Muscle layer of duodenum (tissue), 2 donors: ENCODE results near the gene XRCC3.

ENCODE experiments used
- H3K27ac ChIP-seq: one replicate; pipeline ENCODE4 v1.7.0; 2013; ENCODE audit warnings: mild to moderate bottlenecking, low read length
- H3K27me3 ChIP-seq: one replicate; pipeline ENCODE4 v1.7.0; 2013; ENCODE audit warnings: low read depth, mild to moderate bottlenecking, control low read depth, low read length
- H3K36me3 ChIP-seq, 2 donors: one replicate each; pipeline ENCODE4 v1.7.0; 2013; ENCODE audit warnings: low read length in 2 of 2, control low read depth in 1 of 2, mild to moderate bottlenecking in 1 of 2; ENCODE audit not compliant: insufficient read depth in 2 of 2, control insufficient read depth in 1 of 2
- H3K4me1 ChIP-seq, 2 donors: one replicate each; pipeline ENCODE4 v1.7.0; 2013; ENCODE audit warnings: low read length in 2 of 2, mild to moderate bottlenecking in 2 of 2, control low read depth in 1 of 2, moderate library complexity in 1 of 2; ENCODE audit not compliant: insufficient read depth in 2 of 2, control insufficient read depth in 1 of 2
- H3K4me3 ChIP-seq, 2 donors: one replicate each; pipeline ENCODE4 v1.7.0; 2013; ENCODE audit warnings: low read length in 2 of 2, low read depth in 1 of 2, mild to moderate bottlenecking in 1 of 2
- H3K9me3 ChIP-seq, 2 donors: one replicate each; pipeline ENCODE4 v1.7.0; 2013; ENCODE audit warnings: low read length in 2 of 2, control low read depth in 1 of 2, mild to moderate bottlenecking in 1 of 2; ENCODE audit not compliant: control insufficient read depth in 1 of 2
- donor health status: healthy.

Gene XRCC3

DNA sequence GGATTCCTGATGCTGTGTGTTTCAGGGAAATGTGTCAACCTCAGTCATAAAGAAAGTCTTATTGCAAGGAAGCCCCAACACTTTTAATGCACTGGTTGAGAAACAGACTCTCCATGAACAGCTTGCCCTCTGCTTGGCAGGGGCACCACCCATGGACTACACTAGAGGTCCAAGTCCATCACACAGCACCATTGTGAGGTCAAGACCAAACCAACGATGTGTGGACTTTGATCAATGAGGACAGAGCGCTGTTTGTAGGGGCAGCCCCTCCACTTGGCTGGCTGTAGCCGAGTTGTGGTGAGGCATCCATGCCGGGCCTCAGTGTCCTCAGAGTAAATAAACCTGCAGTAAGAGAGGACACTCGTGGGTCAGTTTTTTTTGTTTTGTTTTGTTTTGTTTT, 30.2 kb upstream of the XRCC3 start:
- H3K27ac ChIP-seq: no peak overlapping the region
- no peaks in the 10 kb centered on the region for H3K9me3 ChIP-seq
- peaks cover 16 to 30% of the 10 kb centered on the region in 2 donors for H3K36me3 ChIP-seq
- H3K4me1 ChIP-seq: no peaks in the 10 kb centered on the region
- no peaks in the 10 kb centered on the region for H3K27me3 ChIP-seq
- no peak overlapping the region for H3K4me3 ChIP-seq

DNA sequence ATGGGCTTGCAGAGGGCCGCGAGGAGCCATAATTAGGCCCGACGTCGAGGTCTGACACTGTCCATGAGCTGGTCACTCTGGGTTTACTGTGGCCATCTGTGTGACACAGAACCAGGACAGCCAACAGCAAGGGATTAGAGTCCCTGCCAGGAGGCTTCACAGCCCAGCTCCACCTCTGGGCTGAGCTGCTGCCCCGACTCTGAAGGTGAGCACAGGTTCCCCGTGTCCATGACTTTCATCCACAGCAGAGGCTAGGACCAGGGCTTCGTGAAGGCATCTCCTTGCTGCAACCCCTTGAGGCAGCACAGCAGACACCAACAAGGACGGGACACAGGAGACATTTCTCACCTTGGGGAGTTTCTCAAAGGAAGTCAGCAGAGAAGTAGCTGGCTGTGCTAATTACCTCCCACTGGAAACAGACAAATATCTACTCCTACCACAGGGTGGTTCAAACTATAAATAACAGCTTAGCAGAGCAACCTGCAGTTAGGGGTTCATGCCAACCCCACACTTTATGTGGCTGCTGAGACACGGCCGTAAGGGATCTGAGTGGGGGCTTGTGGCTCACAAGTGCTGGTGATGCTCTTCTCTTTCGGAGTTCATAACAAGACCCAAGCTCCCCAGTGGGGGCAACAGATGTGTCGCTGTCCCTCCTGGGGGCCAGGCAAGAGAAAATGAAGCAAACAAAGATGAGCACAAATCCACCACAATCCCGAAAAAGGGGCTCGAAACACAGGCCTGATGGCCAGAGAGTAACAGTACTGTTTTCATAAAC, 29.6 kb upstream of the XRCC3 start:
- no peaks in the 10 kb centered on the region for H3K4me1 ChIP-seq
- no peak overlapping the region for H3K4me3 ChIP-seq
- no peaks in the 10 kb centered on the region for H3K27me3 ChIP-seq
- H3K27ac ChIP-seq: no peak overlapping the region
- no peaks in the 10 kb centered on the region for H3K9me3 ChIP-seq
- peaks cover 17 to 26% of the 10 kb centered on the region in 2 donors for H3K36me3 ChIP-seq

- H3K27me3 ChIP-seq: no peaks in the 10 kb centered on the region
- peaks cover 21 to 23% of the 10 kb centered on the region in 2 donors for H3K36me3 ChIP-seq
These were observed 28.4 kb upstream of the XRCC3 start for GRCh38 chr14:103743691-103744090.

GRCh38 chr14:103742499-103743255, 27.4 kb upstream of the XRCC3 start:
- Histone ChIP-seq H3K27me3 (no peaks in the 10 kb centered on the region), H3K36me3 (peaks cover 21% of the 10 kb centered on the region in 2 donors), H3K4me3 (no peak overlapping the region), H3K27ac (no peak overlapping the region), H3K9me3 (no peaks in the 10 kb centered on the region), H3K4me1 (no peaks in the 10 kb centered on the region)

More at GRCh38 chr14:103743691-103744090, 28.4 kb upstream of the XRCC3 start:
- Histone ChIP-seq H3K9me3 (no peaks in the 10 kb centered on the region), H3K27ac (no peak overlapping the region), H3K4me1 (no peaks in the 10 kb centered on the region), H3K4me3 (no peak overlapping the region)

DNA sequence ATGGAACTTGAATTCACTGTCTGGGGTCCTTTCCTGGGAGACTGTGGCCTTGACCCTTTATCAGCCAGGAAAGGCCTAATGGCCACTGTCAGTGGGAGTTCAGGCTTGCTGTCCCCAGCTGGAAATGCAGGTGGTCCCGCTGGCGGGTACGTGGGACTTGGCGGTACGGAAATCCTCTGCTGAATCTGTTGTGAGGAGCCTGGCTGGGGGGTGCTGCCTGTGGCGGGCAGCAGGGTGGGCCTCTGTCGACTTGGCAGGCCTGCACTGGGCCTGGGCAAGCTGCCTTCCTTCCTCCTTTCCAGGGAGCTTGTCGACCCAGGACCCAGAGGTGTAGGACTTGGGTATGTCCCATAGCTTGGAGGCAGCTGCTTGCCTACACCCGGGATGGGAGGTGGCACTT, 26.6 kb upstream of the XRCC3 start:
- no peak overlapping the region for H3K4me3 ChIP-seq
- H3K27me3 ChIP-seq: no peaks in the 10 kb centered on the region
- H3K4me1 ChIP-seq: peaks cover 0 to 7% of the 10 kb centered on the region in 2 donors
- no peaks in the 10 kb centered on the region for H3K9me3 ChIP-seq
- H3K36me3 ChIP-seq: peaks cover 21% of the 10 kb centered on the region in 2 donors
- H3K27ac ChIP-seq: no peak overlapping the region

- Histone ChIP-seq H3K27ac (no peak overlapping the region), H3K36me3 (peaks cover 13 to 18% of the 10 kb centered on the region in 2 donors), H3K9me3 (no peaks in the 10 kb centered on the region), H3K27me3 (no peaks in the 10 kb centered on the region), H3K4me3 (no peak overlapping the region), H3K4me1 (peaks cover 4 to 14% of the 10 kb centered on the region in 2 donors)
These were observed 25.9 kb upstream of the XRCC3 start for GRCh38 chr14:103740991-103741689.

GRCh38 chr14:103739793-103740501, 24.7 kb upstream of the XRCC3 start:
- Histone ChIP-seq H3K27ac (no peak overlapping the region), H3K4me1 (peaks cover 4 to 26% of the 10 kb centered on the region in 2 donors), H3K27me3 (no peaks in the 10 kb centered on the region), H3K36me3 (peaks cover 11 to 18% of the 10 kb centered on the region in 2 donors), H3K9me3 (no peaks in the 10 kb centered on the region), H3K4me3 (no peak overlapping the region)

DNA sequence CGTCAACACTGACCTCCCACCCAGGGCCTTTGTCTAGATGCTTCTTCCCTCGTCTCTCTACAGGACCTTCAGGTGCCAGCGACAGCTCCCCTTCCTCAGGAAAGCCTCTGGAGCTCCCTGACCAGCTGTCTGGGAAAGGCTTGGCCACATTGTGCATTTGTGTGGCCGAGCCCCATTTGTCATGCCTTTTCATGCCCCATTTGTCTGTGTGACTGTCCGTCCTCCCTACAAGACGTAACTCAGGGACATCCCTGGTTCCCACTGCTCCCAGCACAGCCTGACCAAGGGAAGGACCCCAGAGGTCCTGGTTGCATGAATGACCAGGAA, 24.2 kb upstream of the XRCC3 start:
- Histone ChIP-seq H3K27ac (no peak overlapping the region), H3K4me1 (peaks cover 4 to 27% of the 10 kb centered on the region in 2 donors), H3K9me3 (no peaks in the 10 kb centered on the region), H3K27me3 (no peaks in the 10 kb centered on the region), H3K36me3 (peaks cover 6 to 23% of the 10 kb centered on the region in 2 donors), H3K4me3 (no peak overlapping the region)

GRCh38 chr14:103738701-103739451, 23.6 kb upstream of the XRCC3 start:
- no peaks in the 10 kb centered on the region for H3K27me3 ChIP-seq
- H3K36me3 ChIP-seq: peaks cover 8 to 26% of the 10 kb centered on the region in 2 donors
- H3K4me1 ChIP-seq: peaks cover 4 to 27% of the 10 kb centered on the region in 2 donors
- no peak overlapping the region for H3K4me3 ChIP-seq
- no peaks in the 10 kb centered on the region for H3K9me3 ChIP-seq
- no peak overlapping the region for H3K27ac ChIP-seq

DNA sequence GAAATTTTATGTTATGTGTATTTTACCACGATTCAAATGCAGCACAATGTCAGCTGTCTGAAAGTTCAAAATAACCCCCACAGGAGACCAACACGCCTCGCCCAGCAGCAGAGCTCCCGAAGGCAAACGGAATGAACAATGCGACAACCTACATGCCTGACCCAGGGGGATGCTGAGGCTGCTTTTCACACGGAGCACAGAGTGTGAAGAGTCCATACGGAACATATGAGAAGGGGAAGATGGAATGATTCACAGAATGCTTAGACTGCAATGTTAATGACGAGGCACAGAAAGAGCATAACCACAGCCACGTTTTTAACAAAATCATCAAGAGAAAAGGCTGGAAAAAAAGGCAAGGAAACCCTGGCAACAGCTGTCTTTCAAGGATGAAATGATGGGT, 22.9 kb upstream of the XRCC3 start:
- Histone ChIP-seq H3K4me3 (no peak overlapping the region), H3K27me3 (no peaks in the 10 kb centered on the region), H3K36me3 (peaks cover 15 to 26% of the 10 kb centered on the region in 2 donors), H3K9me3 (no peaks in the 10 kb centered on the region), H3K4me1 (peaks cover 4 to 27% of the 10 kb centered on the region in 2 donors), H3K27ac (no peak overlapping the region)
